HG02970 (cell line): ENCODE results near the gene TUBB1.

ENCODE experiments used
- ATAC-seq: cut with Tn5 transposase; IDR thresholded peaks from one replicate; pipeline ENCODE4 v1.9.1; 2021; ENCODE audit warnings: mild to moderate bottlenecking, moderate library complexity, moderate number of reproducible peaks; ENCODE audit not compliant: unreplicated experiment, low FRiP score

The TUBB1 gene

DNA sequence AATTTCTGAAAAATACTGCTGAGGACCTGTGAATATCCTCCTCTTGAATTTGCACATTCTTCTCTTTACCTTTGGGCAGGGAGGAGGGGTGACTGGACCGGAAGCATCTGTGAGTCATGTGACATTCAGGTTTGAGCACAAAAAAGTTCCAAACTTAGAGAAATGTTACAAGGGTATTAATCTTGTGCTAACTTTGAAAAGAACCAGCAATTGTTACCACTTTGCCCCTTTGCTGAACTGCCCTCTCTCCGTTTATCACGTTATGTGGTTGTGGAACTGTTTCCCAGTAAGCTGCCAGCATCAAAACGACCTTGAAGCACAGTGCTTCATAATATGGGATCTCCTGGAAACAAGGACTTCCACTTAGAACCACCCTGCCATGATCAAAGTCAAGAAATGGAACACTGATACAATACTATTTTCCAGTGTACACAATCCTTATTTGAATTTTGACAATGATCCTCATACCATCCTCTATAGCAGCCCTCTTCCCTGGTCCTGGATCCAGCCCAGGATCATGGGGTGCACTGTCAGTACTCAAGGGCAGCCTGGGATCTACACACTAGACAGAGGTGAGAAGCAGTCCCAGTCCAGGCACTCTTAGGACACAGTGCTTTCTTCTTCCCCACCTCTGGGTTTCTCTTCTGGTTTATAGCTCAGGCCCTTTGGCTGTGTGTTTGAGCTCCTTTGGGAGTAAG, 2.3 kb upstream of the TUBB1 start:
- no peak for ATAC-seq

GRCh38 chr20:59017493-59018231, 1.6 kb upstream of the TUBB1 start:
- no peak for ATAC-seq

- ATAC-seq: no peak
Observed at GRCh38 chr20:59018817-59019216, 412 bp upstream of the TUBB1 start.

DNA sequence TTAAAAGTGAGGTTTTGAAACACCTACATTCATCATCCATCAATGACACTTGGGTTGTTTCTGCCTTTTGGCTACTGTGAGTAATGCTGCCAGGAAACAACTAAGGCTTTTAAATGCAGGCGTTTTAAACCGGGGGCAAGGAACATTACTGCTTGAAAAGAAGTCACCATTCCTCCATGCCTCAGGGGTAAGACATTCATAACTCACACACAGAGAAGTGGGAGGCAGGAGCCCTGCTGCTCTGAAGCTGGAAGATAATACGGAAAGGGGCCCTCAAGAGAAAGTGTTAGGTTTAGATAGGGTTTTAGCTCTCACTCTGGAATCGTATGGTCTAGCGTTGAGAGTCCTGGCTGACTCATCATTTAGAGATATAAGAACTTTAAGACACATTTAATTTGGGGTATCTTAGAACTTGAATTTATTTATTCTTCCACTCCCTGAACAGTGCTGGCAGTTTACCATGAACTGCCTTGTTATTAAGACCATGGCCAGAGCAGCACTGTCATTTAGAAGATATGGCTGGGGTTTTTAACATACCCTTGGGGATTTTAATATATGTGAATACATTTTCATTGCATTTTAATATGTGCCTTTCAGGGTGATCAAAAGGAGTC, 1.8 kb downstream of the TUBB1 start:
- no peak for ATAC-seq

DNA sequence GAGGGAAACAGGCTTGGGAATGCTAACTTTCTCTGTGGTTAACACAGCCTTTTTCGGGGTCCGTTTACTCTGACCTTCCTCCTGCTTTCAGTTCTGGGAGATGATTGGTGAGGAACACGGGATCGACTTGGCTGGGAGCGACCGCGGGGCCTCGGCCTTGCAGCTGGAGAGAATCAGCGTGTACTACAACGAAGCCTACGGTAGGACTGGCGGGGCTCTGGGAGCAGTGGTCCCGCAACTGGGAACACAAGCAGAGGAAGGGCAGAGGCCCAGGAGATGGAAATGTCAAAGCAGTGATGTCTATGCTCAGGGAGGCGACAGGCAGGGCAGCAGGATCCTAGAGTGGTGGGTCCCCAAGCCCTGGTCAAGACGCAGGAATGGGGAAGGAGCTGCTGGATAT, 3.5 kb downstream of the TUBB1 start:
- ATAC-seq: no peak

DNA sequence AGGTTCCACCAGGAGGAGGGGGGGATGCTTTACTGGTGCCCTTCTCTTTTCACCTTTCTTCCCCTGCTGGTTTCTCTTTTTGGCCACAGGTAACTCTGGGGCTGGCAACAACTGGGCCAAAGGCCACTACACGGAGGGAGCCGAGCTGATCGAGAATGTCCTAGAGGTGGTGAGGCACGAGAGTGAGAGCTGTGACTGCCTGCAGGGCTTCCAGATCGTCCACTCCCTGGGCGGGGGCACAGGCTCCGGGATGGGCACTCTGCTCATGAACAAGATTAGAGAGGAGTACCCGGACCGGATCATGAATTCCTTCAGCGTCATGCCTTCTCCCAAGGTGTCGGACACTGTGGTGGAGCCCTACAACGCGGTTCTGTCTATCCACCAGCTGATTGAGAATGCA, 4.4 kb downstream of the TUBB1 start:
- no peak for ATAC-seq

- ATAC-seq: no peak
Observed at GRCh38 chr20:59024111-59024530, 4.9 kb downstream of the TUBB1 start.

DNA sequence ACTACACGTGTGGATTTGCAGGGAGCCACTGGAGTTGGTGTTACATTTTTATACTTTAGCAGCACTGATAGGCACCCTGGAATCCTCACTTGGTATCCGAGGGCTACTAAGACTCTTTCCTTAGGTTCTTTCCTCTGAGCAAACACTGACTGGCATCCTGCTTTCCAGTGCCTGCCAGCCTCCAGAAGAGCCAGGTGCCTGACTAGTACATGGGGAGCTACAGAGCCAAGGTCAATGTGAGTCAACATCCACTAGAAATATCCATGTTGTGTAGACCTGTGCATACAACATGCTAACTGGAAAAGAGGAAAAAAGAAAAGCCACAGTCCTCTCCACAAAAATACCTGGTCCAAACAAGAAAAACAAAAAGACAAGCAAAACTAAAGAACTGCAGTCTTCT, 5.9 kb downstream of the TUBB1 start:
- no peak for ATAC-seq

GRCh38 chr20:59025511-59025910, 6.3 kb downstream of the TUBB1 start:
- no peak for ATAC-seq

- ATAC-seq: no peak
Observed at GRCh38 chr20:59026904-59027740, 7.9 kb downstream of the TUBB1 start.

DNA sequence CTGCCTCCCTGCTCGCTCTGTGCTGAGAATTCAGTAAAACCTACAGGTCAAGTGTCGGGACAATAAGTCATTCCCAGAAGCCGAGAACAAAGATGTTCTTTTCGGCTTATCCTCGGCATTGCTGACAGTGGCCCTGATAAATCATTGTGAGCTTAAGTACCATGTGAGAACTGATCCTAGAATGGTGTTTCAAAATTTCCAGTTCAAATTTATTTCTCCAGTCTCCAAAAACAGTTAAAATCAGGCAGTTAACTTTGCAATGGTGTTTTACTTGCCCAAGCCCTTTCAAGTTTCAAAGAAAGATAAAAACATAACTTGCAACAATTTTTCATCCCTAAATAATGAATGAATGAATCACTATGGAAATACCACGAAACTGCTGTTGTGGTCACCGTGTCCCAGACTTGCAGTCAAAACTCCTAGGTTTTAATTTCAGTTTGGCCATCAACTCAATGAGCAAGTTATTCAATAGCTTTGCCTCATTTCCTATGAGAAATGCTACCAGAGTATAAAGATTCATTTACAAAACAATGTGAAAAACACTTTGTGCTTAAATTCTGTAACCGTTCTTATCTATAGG, 8.6 kb downstream of the TUBB1 start:
- ATAC-seq: no peak

GRCh38 chr20:59028812-59029211, 9.6 kb downstream of the TUBB1 start:
- no peak for ATAC-seq

DNA sequence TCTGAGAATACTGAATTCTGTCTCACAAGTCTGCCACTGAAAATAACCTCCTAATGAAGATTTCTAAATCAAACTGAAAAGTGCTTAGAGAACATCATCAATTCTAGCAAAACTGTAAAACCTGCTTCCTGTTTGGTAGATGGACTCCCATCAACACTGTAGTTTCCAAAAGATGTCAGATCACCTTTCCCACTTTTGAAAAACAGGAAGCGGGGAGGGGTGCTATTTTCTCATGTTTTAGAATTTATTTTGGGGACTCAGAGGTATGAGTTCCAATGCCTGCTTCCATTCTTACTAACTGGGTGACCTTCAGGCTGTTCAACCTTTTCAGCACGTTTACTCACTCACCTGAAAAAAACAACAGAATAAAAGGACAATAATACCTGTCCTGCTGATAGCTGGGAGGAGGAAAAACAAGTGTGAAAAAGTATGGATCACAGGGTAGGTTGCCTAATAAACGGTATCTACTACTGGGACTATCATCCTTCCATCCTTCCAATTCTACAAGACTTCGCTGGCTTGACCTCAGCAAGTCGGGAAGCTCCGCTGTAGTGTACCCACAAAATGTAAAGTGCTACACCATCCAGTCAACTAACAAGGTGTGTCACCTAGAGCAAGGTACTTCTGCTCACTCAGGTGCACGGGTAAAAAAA, 11.8 kb downstream of the TUBB1 start:
- ATAC-seq: no peak

DNA sequence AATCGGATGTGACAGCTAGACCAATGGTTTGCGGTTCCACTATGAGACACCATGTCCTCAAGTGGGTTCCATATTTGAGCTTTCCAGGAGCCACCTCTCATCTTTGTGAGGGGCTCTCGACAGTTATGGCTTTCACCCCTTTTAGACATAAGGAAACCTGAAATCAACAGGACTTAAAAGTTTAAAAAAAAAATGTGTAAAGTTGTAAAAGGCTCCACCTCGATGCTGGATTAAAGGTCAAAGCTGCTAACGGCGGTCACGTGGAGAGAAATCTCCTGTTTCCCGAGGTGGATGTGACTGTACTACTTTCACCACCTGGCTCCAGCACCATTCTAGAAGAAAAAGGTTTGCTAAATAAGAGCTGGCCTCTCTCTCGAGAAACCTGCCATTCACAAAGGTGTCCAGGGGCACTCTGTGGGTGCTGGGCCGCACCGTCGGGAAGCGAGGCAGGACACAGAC, 12.4 kb downstream of the TUBB1 start:
- ATAC-seq: peak; percentile 11

- ATAC-seq: peak; percentile 97
Observed at GRCh38 chr20:59032023-59032712, 12.9 kb downstream of the TUBB1 start, which contains the start of gene ATP5F1E. ATP5F1E (minus strand) TSS chr20:59032335; CDS start chr20:59032251, 84 bp downstream.

- peak; percentile 0 for ATAC-seq
Observed at GRCh38 chr20:59032713-59033059, 13.5 kb downstream of the TUBB1 start.

DNA sequence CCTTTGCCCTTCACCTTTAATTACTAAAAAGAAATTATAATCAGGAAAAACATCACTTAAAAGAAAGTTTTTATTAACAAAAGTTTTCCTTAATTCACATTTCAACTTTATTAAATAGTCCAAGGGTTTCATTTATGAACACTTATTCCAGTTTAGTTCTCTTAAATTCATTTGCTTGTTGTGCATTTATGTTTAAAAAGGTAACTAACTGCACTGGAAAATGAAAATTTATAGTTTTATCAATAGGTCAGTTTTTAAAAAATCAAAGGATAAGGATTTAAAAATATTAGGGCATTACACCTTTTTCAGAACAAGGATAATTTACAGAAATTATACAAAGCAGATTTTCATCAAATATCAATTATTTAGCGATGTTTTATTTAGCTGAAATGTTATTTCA, 13.9 kb downstream of the TUBB1 start:
- no peak for ATAC-seq

DNA sequence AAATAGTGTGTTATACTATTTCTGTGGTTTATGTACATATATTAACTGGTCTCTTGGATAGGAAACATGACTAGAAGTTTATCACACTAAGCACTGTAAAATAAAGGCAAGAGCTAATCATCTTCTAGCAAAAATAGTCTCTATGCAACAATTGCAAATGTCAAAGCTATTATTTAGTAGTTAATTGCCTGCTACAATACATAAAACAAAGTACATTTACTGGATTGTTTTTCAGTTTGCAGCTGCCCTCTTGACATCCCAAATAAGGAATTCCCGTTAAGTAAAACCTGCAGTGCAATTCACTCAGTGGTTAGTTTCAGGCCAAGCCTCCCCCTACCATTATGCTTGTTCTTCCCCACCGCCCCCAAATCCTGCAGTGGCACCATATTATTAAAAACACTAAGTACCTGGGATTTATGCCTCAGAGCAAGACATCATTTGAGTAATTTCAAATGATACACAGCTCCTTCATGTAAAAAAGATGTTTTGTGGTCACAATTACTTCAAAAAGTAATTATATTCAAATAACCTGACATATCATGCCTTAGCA, 14.5 kb downstream of the TUBB1 start:
- ATAC-seq: no peak

DNA sequence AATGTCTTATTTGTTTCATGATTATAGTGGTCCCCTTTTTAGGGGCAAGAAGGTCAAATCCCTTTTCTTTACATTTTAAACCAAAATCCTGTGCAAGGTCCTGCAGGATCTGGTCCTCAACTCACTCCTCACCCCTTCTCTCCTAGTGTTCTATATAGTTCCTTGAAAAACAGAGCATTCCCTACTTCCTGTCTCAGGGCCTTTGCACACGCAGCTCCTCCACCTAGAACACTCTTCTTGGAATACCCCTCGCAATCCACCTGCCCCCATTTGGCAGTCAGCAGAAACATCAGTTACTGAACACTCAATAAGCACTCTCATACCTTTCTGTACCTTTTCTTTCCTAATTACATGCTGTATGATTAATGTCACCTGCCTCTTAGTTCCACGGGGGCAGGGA, 16.2 kb downstream of the TUBB1 start:
- no peak for ATAC-seq
